ENCODE measurements around the gene SUGP1.

SUGP1 gene

GRCh38 chr19:19304186-19304965 is 15.9 kb downstream of the SUGP1 start:
- DNase-seq (ENCODE audit: low read depth in 3 of 3, low spot score in 1 of 3) = no peak

DNA sequence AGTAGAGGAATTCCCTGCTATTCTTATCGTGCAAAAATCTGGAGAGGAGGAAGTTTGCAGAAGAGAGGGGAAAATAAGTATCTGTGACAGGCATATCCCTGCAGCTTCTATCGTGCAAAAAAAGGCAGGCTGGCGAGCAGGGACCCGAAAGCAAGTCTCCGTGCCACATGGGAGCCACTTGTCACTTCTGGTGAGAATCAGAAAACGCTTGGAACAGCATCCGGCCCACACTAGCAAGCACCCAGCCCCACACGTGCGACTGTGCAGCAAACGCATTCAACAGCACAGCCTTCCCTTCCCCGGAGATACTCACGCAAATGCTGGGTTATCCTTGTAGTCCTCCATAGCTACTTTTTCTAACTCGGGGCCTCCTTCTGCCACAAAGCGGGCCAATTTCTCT is 16.9 kb downstream of the SUGP1 start:
- DNase-seq (ENCODE audit: low read depth in 3 of 3, low spot score in 1 of 3) = no peak

DNA sequence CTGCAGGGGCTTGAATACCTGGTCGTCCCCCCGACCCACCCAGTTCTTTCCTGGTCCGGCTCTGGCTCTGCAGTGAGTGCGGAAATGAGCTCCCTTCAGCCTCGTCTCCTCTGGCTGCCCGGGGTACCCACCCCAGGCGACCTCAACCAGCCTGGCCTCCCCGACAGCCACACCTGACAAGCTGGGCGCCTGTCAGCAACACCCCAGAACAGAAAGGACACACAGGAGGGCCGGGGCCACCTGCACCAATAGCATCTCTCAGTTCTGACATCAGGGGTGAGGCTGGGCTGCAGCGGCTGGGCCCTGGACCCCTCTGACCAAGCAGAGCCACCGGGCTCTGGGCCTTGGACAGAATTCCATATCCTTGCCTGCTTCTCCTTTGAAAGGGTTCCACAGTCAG is 19.7 kb downstream of the SUGP1 start:
- DNase-seq (ENCODE audit: low read depth in 3 of 3, low spot score in 1 of 3) = no peak

DNA sequence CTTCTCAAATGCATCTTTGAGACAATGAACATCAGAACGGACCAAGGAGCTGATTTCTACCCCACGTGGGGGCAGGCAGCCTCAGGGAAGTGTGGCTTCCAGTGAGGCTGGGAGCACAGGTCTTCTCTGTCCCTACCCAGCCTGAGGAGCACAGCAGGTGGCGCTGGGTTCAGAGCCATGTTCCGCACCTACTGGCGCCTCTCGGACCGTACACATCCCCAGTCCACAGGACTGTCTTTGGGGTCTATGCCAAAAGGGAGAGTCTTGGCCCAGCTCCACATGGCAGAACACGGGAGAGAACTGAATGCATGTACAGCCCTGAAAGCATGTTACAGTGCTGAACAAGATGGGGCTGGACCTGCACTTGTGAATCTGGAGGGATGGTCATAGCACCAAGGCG is 22.6 kb downstream of the SUGP1 start:
- no peak for DNase-seq (ENCODE audit: low read depth in 3 of 3, low spot score in 1 of 3)

GRCh38 chr19:19296953-19297689 is 23.2 kb downstream of the SUGP1 start:
- DNase-seq (ENCODE audit: low read depth in 3 of 3, low spot score in 1 of 3) = no peak

DNA sequence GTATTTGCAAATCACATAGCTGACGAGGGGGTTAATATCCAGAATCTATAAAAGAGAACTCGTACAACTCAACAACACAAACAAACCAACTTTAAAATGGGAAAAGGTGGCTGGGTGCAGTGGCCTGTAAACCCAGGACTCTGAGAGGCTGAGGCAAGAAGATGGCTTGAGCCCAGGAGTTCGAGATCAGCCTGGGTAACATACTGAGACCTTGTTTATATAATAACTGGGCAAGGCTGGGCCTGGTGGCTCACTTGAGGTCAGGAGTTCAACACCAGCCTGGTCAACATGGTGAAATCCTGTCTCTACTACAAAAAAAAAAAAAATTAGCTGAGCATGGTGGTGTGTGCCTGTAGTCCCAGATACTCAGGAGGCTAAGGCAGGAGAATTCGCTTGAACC is 25.4 kb downstream of the SUGP1 start:
- no peak for DNase-seq (ENCODE audit: low read depth in 3 of 3, low spot score in 1 of 3)

GRCh38 chr19:19292607-19293006 is 27.7 kb downstream of the SUGP1 start:
- DNase-seq (ENCODE audit: low read depth in 3 of 3, low spot score in 1 of 3) = no peak

DNA sequence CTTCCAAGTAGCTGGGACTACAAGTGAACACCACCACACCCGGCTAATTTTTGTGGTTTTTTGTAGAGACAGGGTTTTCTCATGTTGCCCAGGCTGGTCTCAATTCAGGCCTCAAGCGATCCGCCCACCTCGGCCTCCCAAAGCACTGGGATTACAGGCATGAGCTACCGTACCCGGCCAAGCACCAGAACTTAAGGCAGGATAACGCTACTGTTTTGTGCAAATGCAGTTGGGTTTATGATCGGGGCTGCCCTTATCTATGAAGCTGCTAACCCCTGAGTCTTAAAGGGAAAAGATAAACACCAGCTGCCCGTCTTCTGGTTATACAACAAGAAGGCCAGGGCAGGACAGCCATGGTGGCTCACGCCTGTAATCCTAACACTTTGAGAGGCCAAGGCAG is 34.6 kb downstream of the SUGP1 start:
- DNase-seq (ENCODE audit: low read depth in 3 of 3, low spot score in 1 of 3) = no peak

DNA sequence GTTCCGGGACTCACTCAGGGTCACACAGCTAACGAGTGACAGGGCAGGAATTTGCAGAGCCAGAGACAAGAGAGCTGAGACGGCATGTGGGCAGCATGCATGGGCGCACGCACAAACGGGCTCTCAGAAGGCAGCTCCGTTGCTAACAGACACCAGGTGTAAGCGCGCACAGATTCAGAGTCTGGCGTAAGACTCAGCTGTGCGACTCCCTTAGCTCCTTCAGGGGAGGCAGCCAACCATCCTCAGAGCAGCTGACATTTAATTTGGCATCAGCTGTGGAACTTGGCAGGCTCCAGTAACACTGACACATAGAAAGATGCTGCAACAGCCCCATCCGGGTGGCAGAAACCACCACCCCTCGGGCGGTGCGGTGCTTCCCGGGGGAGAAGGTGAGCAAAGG is 39.7 kb downstream of the SUGP1 start:
- DNase-seq (ENCODE audit: low read depth in 3 of 3, low spot score in 1 of 3) = no peak

DNA sequence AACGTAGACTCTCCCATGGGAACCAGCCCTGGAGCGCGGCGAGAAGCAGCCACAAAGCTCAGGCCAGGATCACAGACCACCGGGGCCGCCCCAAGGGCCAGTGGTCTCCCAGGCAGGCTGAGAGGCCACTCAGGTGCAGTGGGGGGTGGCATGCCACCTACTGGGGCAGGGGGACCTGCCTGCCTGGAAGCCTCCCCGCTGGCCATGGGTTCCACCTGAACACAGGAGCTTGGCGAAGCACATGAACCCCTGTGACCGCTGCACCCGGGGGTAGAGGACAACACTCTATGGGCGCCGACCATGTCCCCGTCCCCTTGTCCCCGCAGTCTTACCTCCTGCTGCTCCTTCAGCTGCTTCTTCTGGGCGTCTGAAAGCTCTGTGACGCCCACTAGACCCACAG is 40.5 kb downstream of the SUGP1 start:
- DNase-seq (ENCODE audit: low read depth in 3 of 3, low spot score in 1 of 3) = no peak

DNA sequence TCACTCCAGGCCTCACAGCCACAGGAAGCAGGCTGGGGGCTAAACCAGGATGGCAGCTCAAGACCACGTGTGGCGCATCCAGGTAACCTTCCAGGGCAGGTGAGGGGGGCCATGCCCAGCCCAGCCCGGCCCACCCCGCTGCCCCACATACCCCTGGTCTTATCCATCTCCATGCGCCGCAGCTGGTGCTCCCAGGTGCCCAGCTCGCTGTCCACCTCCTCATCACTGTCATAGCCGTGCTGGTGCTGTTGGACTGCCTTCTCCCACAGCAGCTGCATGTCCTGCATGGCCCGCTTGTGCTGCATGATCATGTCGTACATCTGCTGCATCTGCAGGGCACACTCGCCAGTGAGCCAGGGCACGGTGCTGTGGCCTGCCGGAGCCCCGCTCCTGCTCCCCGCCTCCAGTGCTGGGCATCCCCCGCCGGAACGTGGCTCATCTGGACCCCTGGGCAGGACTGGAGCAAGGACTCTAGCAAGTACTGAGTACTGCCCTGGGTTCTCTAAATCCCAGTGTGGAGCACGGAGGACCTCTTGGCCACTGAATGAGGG is 41.2 kb downstream of the SUGP1 start:
- DNase-seq (ENCODE audit: low read depth in 3 of 3, low spot score in 1 of 3) = no peak

DNA sequence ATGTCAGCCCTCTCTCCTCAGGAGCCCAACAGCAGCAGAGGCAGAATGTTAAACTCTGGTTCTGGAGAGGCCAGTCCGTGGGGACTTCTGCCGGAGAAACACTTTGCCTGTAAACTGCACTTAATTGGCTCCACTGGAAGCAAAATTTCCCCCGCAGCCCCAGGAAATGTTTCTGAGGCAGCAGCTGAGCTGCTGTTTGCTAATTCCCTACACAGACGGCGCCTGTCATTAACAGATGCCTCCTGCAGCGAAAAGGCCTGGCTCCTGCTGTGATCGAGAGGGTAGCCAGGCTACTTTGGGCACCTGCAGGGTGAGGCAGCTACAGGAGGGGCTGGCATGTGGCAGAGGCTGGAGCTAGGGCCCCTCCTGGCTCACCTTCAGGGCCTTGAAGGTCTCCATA is 42.0 kb downstream of the SUGP1 start:
- no peak for DNase-seq (ENCODE audit: low read depth in 3 of 3, low spot score in 1 of 3)

GRCh38 chr19:19276851-19277250 is 43.5 kb downstream of the SUGP1 start:
- no peak for DNase-seq (ENCODE audit: low read depth in 3 of 3, low spot score in 1 of 3)

DNA sequence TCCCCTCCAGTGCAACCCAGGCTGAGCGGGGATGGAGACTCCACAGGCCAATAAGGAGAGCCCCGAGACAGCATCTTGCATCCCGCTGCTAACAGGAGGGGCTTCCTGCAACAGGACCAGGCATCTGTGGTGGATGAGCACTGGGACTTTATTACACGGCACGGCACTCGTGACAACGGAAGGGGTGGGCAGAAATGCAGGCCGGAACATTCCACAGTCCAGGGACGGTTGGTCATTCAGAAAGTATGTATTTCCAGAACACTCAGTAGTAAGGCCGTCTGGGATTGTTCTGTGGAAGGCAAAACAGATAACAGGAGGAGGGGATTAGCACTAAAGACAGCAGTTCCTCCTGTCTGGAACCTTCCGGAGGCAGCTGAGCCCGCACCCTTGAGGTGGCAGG is 43.9 kb downstream of the SUGP1 start:
- no peak for DNase-seq (ENCODE audit: low read depth in 3 of 3, low spot score in 1 of 3)

DNA sequence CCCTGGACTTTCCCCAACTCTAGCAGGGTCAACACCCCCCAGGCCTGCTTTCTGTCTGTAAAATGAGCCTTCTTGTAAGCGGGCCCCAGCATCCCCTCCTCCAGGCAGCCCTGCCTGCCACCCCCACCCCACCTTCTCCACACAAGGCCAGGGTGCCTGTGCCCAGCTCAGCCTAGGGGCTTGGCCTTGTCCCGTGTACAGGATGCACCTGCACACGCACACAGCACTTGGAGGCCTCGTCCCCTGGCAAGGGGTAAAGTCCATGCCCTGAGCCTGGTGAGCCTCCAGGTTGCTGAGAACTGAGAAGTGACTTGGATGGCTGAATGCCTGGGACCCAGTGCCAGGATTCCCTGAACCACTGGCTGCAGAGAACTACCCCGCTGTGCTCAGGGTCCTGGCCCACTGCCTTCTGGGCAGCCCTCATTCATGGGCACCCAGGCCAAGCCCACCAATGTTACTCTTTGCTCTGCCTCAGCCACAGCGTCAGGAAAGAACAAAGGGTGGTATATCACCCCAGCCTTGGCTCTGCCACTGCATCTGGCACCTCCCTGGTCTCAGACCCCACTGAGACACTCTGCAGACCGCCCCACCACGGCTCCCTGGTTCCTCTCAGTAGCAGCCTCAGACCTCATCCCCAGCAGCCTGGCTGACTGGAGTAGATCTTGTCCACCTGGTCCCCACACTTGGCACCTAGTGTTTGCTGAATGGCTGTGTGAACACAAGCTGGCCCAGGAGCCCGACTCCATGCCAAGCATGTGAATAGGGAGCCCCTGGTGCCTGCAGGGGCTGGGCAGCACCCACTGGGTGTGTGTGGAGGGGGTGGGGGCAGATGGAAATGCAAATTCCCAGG is 45.4 kb downstream of the SUGP1 start:
- no peak for DNase-seq (ENCODE audit: low read depth in 3 of 3, low spot score in 1 of 3)

GRCh38 chr19:19274146-19274545 is 46.2 kb downstream of the SUGP1 start:
- DNase-seq (ENCODE audit: low read depth in 3 of 3, low spot score in 1 of 3) = no peak

DNA sequence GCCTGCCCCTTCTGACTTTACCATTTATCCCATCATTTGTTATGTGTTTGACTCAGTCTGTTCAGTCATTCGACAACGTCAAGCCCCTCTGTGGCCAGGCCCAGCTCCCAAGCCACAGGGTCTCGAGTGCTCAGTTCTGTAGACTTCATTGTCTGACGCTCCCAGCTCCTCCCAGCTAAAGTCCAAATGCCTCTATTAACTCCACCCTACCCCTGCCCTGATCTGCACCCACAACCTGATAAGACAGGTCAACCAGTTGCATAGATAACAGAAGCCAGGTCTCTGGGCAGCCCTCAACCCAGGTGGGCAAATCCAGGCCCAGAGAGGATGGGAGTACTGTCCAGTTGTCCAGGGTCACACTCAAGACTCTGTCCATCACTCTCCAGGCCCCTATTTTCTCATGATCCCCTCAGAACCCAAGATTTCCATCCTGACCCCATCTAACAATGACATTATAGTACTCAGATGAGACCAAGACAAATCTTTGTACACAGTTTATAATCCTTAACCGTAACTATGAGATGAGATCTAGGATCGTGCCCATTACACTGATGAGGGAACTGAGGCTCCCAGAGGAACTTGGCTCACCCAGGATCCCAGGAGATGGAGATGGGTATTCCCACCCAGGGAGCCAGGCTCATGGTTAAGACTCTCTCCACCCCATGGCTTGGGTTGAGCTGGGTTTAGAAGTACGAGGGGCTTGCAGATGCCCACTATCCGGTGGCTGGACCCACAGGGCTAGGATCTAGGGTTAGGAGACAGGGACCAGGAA is 48.3 kb downstream of the SUGP1 start:
- DNase-seq (ENCODE audit: low read depth in 3 of 3, low spot score in 1 of 3) = no peak

DNA sequence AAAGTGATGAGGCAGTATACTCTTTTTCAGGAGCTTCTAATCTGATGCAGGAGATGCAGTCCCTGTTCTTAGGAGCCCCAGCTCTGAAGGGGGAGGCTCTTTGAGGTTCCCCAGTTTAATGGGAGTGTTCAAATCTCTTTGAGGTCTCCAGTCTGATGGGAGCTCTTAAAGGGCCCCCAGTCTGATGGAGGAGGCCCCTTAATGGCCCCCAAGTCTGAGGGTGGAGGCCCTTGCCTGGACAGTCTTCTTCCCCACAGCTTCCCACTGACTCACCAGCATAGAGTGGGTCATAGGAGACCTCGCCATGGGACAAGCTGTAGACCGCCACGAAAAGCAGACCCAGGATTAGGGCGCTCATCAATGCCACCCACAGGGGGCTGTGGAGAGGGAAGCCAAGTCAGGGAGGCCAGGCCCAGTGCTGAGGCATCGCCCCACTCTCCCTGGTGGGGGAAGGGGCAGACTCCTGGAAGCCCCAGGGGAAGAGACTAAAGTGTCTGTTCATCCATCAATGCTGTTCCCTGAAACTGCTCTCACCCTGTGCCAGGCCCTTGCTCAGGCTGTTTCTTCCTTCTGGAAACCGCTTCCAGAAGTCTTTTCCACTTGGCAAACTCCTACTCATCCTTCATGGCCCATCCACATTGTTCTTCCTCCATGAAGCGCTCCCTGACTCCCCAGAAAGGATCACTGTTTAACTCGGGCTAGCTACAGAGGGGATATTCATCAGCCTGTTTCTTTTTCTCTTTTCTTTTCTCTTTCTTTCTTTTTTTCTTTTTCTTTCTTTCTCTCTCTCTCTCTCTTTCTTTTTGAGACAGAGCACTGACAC is 49.3 kb downstream of the SUGP1 start:
- no peak for DNase-seq (ENCODE audit: low read depth in 3 of 3, low spot score in 1 of 3)

GRCh38 chr19:19269952-19270694 is 50.2 kb downstream of the SUGP1 start:
- DNase-seq (ENCODE audit: low read depth in 3 of 3, low spot score in 1 of 3) = no peak

All from stimulated activated CD4-positive, alpha-beta T cell treated with anti-CD3 and anti-CD28 coated beads, TNF-alpha, amount 100 ng/mL, for 1 hour (primary cell).